WTC11 (cell line): ENCODE measurements around the gene HFM1. TPM values are rescaled to one million over a fixed set of nuclear protein-coding genes. Genes with fewer than 3 reads are reported as not detected.

Experiments used
- ATAC-seq: fragments of 200-7000 bp; cut with Tn5 transposase; 2 replicates; pipeline ENCODE4 v1.10.0; 2021; ENCODE audit warnings: mild to moderate bottlenecking, moderate library complexity
- CTCF ChIA-PET: fragments of 300-600 bp; sonication (Branson Sonifier 250); formaldehyde crosslinking; loops from one replicate; lab custom pipeline; 2021; ENCODE audit warnings: antibody characterized with exemption; lab: Charles Lee
- POLR2A ChIA-PET: fragments of 350-600 bp; sonication (Branson Sonifier 250); formaldehyde crosslinking; loops from one replicate; lab custom pipeline; 2021; ENCODE audit warnings: antibody characterized with exemption; lab: Charles Lee
- DNase-seq: peaks from one replicate; pipeline ENCODE4 v3.0.0; 2021; ENCODE audit warnings: low spot score
- H3K27ac Mint-ChIP-seq: 2 replicates; pipeline ENCODE4 v1.8.0; 2021; ENCODE audit warnings: mixed read lengths
- H3K27me3 Mint-ChIP-seq: 2 replicates; pipeline ENCODE4 v1.8.0; 2021; ENCODE audit warnings: low read depth, mild to moderate bottlenecking, moderate library complexity, mixed read lengths
- H3K36me3 Mint-ChIP-seq: 2 replicates; pipeline ENCODE4 v1.8.0; 2021; ENCODE audit warnings: mixed read lengths
- H3K4me1 Mint-ChIP-seq: 2 replicates; pipeline ENCODE4 v1.8.0; 2022; ENCODE audit warnings: mixed read lengths
- H3K4me3 Mint-ChIP-seq: 2 replicates; pipeline ENCODE4 v1.8.0; 2021; ENCODE audit warnings: mild to moderate bottlenecking, moderate library complexity, mixed read lengths
- H3K9me3 Mint-ChIP-seq: 2 replicates; pipeline ENCODE4 v1.8.0; 2021; ENCODE audit warnings: mixed read lengths
- ATF1 ChIP-seq: sonication (generic); formaldehyde crosslinking; IDR thresholded peaks from 2 replicates; pipeline ENCODE4 v1.8.1; 2023; ENCODE audit warnings: mild to moderate bottlenecking, moderate library complexity, missing genetic modification reagents
- EMX1 ChIP-seq: fragments of 250-450 bp; sonication (Bioruptor Pico); IDR thresholded peaks from 2 replicates; pipeline ENCODE4 v1.8.0; 2021; ENCODE audit warnings: mild to moderate bottlenecking
- ETV6 ChIP-seq: sonication (generic); formaldehyde crosslinking; IDR thresholded peaks from 2 replicates; pipeline ENCODE4 v1.8.1; 2022; ENCODE audit warnings: mild to moderate bottlenecking, missing genetic modification reagents
- JAZF1 ChIP-seq: fragments of 250-450 bp; sonication (Bioruptor Pico); IDR thresholded peaks from 2 replicates; pipeline ENCODE4 v1.9.0; 2021; ENCODE audit warnings: moderate library complexity, mild to moderate bottlenecking, inconsistent platforms
- MYBL2 ChIP-seq: sonication (generic); formaldehyde crosslinking; IDR thresholded peaks from 2 replicates; pipeline ENCODE4 v1.8.1; 2023; ENCODE audit warnings: mild to moderate bottlenecking, moderate library complexity, missing genetic modification reagents
- NFATC4 ChIP-seq: fragments of 250-450 bp; sonication (Bioruptor Pico); IDR thresholded peaks from 2 replicates; pipeline ENCODE4 v1.9.0; 2021; ENCODE audit warnings: mild to moderate bottlenecking
- NFYB ChIP-seq: sonication (generic); formaldehyde crosslinking; conservative IDR thresholded peaks from 2 replicates; pipeline ENCODE4 v1.8.0; 2022; ENCODE audit warnings: low read depth, missing genetic modification reagents
- NR2C2 ChIP-seq: sonication (generic); formaldehyde crosslinking; IDR thresholded peaks from 2 replicates; pipeline ENCODE4 v1.8.0; 2022; ENCODE audit warnings: mild to moderate bottlenecking, missing genetic modification reagents
- PRRX2 ChIP-seq: fragments of 250-450 bp; sonication (Bioruptor Pico); IDR thresholded peaks from 2 replicates; pipeline ENCODE4 v1.8.0; 2021; ENCODE audit warnings: mild to moderate bottlenecking
- ZNF232 ChIP-seq: sonication (generic); formaldehyde crosslinking; IDR thresholded peaks from 2 replicates; pipeline ENCODE4 v1.8.0; 2022; ENCODE audit warnings: mild to moderate bottlenecking, missing genetic modification reagents
- ZNF263 ChIP-seq: sonication (generic); formaldehyde crosslinking; IDR thresholded peaks from 2 replicates; pipeline ENCODE4 v1.8.1; 2022; ENCODE audit warnings: low read depth, mild to moderate bottlenecking, moderate library complexity, missing genetic modification reagents
- ZNF317 ChIP-seq: sonication (generic); formaldehyde crosslinking; IDR thresholded peaks from 2 replicates; pipeline ENCODE4 v1.8.1; 2023; ENCODE audit warnings: low read depth, mild to moderate bottlenecking, moderate library complexity, missing genetic modification reagents, borderline replicate concordance
- ZNF416 ChIP-seq: fragments of 250-450 bp; sonication (Bioruptor Pico); IDR thresholded peaks from 2 replicates; pipeline ENCODE4 v1.9.0; 2021; ENCODE audit warnings: mild to moderate bottlenecking, inconsistent platforms
- total RNA-seq: library from RNA; stranded (reverse); gene quantifications from 3 replicates; pipeline ENCODE4 v1.2.3, GENCODE V29; 2021
- TF ChIP-seq, protein P1 (sequence below): sonication (generic); formaldehyde crosslinking; IDR thresholded peaks from 2 replicates; pipeline ENCODE4 v1.8.1; 2023; ENCODE audit warnings: mild to moderate bottlenecking, missing genetic modification reagents, moderate library complexity
- TF ChIP-seq, protein P2 (sequence below): sonication (generic); formaldehyde crosslinking; IDR thresholded peaks from 2 replicates; pipeline ENCODE4 v1.8.1; 2023; ENCODE audit warnings: mild to moderate bottlenecking, missing genetic modification reagents
- TF ChIP-seq, protein P3 (sequence below): sonication (generic); formaldehyde crosslinking; IDR thresholded peaks from 2 replicates; pipeline ENCODE4 v1.8.0; 2023; ENCODE audit warnings: missing genetic modification reagents
- TF ChIP-seq, protein P4 (sequence below): sonication (generic); formaldehyde crosslinking; IDR thresholded peaks from 2 replicates; pipeline ENCODE4 v1.8.0; 2022; ENCODE audit warnings: mild to moderate bottlenecking, missing genetic modification reagents
- TF ChIP-seq, protein P5 (sequence below): sonication (generic); formaldehyde crosslinking; IDR thresholded peaks from 2 replicates; pipeline ENCODE4 v1.8.1; 2022; ENCODE audit warnings: missing genetic modification reagents, borderline replicate concordance
- TF ChIP-seq, protein P6 (sequence below): sonication (generic); formaldehyde crosslinking; IDR thresholded peaks from 2 replicates; pipeline ENCODE4 v1.8.1; 2022; ENCODE audit warnings: mild to moderate bottlenecking, moderate library complexity, missing genetic modification reagents
- TF ChIP-seq, protein P7 (sequence below): fragments of 250-450 bp; sonication (Bioruptor Pico); IDR thresholded peaks from 2 replicates; pipeline ENCODE4 v2.1.2; 2022; ENCODE audit warnings: mild to moderate bottlenecking, moderate library complexity

Gene HFM1
- total RNA-seq, 1 experiment from 2014 or later, result 1.7 TPM

DNA sequence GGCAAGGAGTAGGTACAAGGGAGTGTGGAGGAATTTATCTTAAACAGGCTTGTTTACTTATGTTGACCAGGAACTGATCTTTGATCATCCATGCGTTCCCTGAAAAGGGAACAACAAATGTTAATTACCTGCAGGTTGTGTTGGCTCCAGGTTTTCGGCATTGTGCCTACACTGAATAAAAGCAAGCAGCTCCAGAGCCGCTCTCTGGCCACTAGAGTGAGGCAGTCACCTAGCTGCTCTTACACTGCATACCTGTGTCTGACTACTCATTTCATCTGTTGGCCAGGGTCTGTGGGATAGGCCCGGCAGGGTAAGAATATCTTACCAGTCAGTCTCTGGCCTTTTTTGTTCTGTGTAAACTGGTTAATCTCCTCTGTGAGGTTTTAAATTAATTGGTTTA, 183.6 kb downstream of the HFM1 start:
- ChIA-PET POLR2A (no interaction called here), CTCF (no interaction called here)
- Mint-ChIP-seq H3K4me3 (no peak overlapping the region), H3K27me3 (no peaks in the 10 kb centered on the region), H3K36me3 (peaks cover 39% of the 10 kb centered on the region), H3K4me1 (no peaks in the 10 kb centered on the region), H3K9me3 (peaks cover 52% of the 10 kb centered on the region), H3K27ac (no peak overlapping the region)
- TF ChIP-seq ATF1 (CRISPR knock-in tag), result no peak
- TF ChIP-seq ETV6, result no peak
- no peak for TF ChIP-seq ZNF317 (CRISPR knock-in tag)
- TF ChIP-seq ZNF263, result no peak
- TF ChIP-seq ZNF232 (CRISPR knock-in tag), result no peak
- TF ChIP-seq, protein P1, sequence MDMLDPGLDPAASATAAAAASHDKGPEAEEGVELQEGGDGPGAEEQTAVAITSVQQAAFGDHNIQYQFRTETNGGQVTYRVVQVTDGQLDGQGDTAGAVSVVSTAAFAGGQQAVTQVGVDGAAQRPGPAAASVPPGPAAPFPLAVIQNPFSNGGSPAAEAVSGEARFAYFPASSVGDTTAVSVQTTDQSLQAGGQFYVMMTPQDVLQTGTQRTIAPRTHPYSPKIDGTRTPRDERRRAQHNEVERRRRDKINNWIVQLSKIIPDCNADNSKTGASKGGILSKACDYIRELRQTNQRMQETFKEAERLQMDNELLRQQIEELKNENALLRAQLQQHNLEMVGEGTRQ (CRISPR knock-in tag), result no peak
- TF ChIP-seq PRRX2, result no peak
- TF ChIP-seq, protein P2, sequence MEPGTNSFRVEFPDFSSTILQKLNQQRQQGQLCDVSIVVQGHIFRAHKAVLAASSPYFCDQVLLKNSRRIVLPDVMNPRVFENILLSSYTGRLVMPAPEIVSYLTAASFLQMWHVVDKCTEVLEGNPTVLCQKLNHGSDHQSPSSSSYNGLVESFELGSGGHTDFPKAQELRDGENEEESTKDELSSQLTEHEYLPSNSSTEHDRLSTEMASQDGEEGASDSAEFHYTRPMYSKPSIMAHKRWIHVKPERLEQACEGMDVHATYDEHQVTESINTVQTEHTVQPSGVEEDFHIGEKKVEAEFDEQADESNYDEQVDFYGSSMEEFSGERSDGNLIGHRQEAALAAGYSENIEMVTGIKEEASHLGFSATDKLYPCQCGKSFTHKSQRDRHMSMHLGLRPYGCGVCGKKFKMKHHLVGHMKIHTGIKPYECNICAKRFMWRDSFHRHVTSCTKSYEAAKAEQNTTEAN (CRISPR knock-in tag), result no peak
- TF ChIP-seq, protein P3, sequence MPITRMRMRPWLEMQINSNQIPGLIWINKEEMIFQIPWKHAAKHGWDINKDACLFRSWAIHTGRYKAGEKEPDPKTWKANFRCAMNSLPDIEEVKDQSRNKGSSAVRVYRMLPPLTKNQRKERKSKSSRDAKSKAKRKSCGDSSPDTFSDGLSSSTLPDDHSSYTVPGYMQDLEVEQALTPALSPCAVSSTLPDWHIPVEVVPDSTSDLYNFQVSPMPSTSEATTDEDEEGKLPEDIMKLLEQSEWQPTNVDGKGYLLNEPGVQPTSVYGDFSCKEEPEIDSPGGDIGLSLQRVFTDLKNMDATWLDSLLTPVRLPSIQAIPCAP (CRISPR knock-in tag), result no peak
- TF ChIP-seq ZNF416 (CRISPR knock-in tag), result no peak
- TF ChIP-seq, protein P4, sequence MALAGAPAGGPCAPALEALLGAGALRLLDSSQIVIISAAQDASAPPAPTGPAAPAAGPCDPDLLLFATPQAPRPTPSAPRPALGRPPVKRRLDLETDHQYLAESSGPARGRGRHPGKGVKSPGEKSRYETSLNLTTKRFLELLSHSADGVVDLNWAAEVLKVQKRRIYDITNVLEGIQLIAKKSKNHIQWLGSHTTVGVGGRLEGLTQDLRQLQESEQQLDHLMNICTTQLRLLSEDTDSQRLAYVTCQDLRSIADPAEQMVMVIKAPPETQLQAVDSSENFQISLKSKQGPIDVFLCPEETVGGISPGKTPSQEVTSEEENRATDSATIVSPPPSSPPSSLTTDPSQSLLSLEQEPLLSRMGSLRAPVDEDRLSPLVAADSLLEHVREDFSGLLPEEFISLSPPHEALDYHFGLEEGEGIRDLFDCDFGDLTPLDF (CRISPR knock-in tag), result no peak
- DNase-seq, result no peak
- ATAC-seq, result no peak; the same call in 1 of the 2 replicates

DNA sequence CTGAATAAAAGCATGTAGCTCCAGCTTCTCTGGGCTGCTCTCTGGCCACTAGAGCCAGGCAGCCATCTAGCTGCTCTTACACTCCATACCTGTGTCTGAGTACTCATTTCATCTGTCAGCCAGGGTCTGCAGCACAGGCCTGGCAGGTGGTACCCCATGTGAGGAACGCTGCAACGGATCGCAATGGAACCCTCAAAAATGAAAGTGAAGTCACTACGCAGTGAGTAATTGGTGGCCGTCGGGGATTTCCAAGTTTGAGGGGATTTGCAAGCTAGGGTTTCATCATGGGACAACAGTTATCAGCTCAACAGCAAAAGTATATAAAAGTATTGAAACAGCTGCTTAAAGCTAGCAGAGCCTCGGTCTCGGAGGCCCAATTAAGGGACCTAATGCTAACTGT, 186.7 kb downstream of the HFM1 start:
- CTCF ChIA-PET, result no interaction called here
- ATAC-seq, result no peak

More for the DNA sequence above, 186.7 kb downstream of the HFM1 start:
- H3K27me3 Mint-ChIP-seq, result no peaks in the 10 kb centered on the region
- H3K4me1 Mint-ChIP-seq, result no peaks in the 10 kb centered on the region
- peaks cover 45% of the 10 kb centered on the region for H3K9me3 Mint-ChIP-seq
- DNase-seq, result no peak
- H3K36me3 Mint-ChIP-seq, result peaks cover 38% of the 10 kb centered on the region
- POLR2A ChIA-PET, result no interaction called here
- no peak overlapping the region for H3K4me3 Mint-ChIP-seq
- no peak overlapping the region for H3K27ac Mint-ChIP-seq
- TF ChIP-seq JAZF1 (CRISPR knock-in tag) (no peak), NFYB (CRISPR knock-in tag) (no peak), ZNF263 (no peak), NR2C2 (CRISPR knock-in tag) (no peak), NFATC4 (CRISPR knock-in tag) (no peak), EMX1 (no peak), MYBL2 (CRISPR knock-in tag) (no peak)
- TF ChIP-seq, protein P3 (CRISPR knock-in tag), result no peak
- TF ChIP-seq, protein P1 (CRISPR knock-in tag), result no peak
- TF ChIP-seq, protein P5, sequence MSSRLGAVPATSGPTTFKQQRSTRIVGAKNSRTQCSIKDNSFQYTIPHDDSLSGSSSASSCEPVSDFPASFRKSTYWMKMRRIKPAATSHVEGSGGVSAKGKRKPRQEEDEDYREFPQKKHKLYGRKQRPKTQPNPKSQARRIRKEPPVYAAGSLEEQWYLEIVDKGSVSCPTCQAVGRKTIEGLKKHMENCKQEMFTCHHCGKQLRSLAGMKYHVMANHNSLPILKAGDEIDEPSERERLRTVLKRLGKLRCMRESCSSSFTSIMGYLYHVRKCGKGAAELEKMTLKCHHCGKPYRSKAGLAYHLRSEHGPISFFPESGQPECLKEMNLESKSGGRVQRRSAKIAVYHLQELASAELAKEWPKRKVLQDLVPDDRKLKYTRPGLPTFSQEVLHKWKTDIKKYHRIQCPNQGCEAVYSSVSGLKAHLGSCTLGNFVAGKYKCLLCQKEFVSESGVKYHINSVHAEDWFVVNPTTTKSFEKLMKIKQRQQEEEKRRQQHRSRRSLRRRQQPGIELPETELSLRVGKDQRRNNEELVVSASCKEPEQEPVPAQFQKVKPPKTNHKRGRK (CRISPR knock-in tag), result no peak
- TF ChIP-seq, protein P6, sequence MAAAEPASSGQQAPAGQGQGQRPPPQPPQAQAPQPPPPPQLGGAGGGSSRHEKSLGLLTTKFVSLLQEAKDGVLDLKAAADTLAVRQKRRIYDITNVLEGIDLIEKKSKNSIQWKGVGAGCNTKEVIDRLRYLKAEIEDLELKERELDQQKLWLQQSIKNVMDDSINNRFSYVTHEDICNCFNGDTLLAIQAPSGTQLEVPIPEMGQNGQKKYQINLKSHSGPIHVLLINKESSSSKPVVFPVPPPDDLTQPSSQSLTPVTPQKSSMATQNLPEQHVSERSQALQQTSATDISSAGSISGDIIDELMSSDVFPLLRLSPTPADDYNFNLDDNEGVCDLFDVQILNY (CRISPR knock-in tag), result no peak
- TF ChIP-seq, protein P7, sequence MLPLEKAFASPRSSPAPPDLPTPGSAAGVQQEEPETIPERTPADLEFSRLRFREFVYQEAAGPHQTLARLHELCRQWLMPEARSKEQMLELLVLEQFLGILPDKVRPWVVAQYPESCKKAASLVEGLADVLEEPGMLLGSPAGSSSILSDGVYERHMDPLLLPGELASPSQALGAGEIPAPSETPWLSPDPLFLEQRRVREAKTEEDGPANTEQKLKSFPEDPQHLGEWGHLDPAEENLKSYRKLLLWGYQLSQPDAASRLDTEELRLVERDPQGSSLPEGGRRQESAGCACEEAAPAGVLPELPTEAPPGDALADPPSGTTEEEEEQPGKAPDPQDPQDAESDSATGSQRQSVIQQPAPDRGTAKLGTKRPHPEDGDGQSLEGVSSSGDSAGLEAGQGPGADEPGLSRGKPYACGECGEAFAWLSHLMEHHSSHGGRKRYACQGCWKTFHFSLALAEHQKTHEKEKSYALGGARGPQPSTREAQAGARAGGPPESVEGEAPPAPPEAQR, result no peak
